Prostate gland (tissue), 2 donors: ENCODE measurements around the gene LIN7B. TPM values are rescaled to one million over a fixed set of nuclear protein-coding genes. Genes with fewer than 3 reads are reported as not detected.

Source experiments
- DNase-seq: peaks from one replicate; pipeline ENCODE4 v3.0.0-alpha.2; 2019; ENCODE audit warnings: low spot score
- H3K27ac ChIP-seq, 2 donors: fragments of 200-600 bp; sonication (generic); 2 replicates each; pipeline ENCODE4 v1.5.1; 2017 to 2019
- H3K27me3 ChIP-seq: fragments of 200-600 bp; sonication (generic); replicated peaks from 2 replicates; pipeline ENCODE4 v1.5.1; 2019; ENCODE audit not compliant: insufficient read depth
- H3K36me3 ChIP-seq, 2 donors: fragments of 200-600 bp; sonication (generic); 1 replicate in 1 of 2; 2 replicates in 1 of 2; pipeline versions ENCODE4 v1.5.1 to v1.8.1; 2017 to 2019
- H3K4me1 ChIP-seq: fragments of 200-600 bp; sonication (generic); replicated peaks from 2 replicates; pipeline ENCODE4 v1.5.1; 2019
- H3K4me3 ChIP-seq, 2 donors: fragments of 200-600 bp; sonication (generic); 2 replicates each; pipeline ENCODE4 v1.5.1; 2017 to 2019
- H3K9me3 ChIP-seq: fragments of 200-600 bp; sonication (generic); 2 replicates; pipeline ENCODE4 v1.5.1; 2017
- POLR2A ChIP-seq: fragments of 450-650 bp; IDR thresholded peaks from one replicate; pipeline ENCODE4 v1.6.1; 2016; ENCODE audit warnings: antibody characterized with exemption, mild to moderate bottlenecking
- POLR2AphosphoS5 ChIP-seq: sonication (generic); formaldehyde crosslinking; IDR thresholded peaks from one replicate; pipeline ENCODE4 v1.6.1; 2017; ENCODE audit warnings: antibody characterized with exemption
- WGBS: methylation state at CpG from one replicate; pipeline ENCODE4 v1.1.5; 2018; 5-methylcytosine and 5-hydroxymethylcytosine counted together
- intact Hi-C: fragments of 100-400 bp; cut with DNase I; formaldehyde crosslinking; loops from one replicate; pipeline ENCODE4 v1.14.2; 2022
- total RNA-seq, 2 donors: library from RNA; depleted of rRNA; stranded (reverse); fragments of >200 nt; gene quantifications; one replicate each; pipeline ENCODE4 v1.1.0, GENCODE V29; 2016
- TF ChIP-seq, protein P1 (sequence below), 4 experiments: fragments of 200-600 bp in 2 of 4; fragments of 450-650 bp in 2 of 4; sonication (generic) in 2 of 4; IDR thresholded peaks; 1 replicate in 3 of 4; 2 replicates in 1 of 4; pipeline ENCODE4 v1.5.1; 2016 to 2019; ENCODE audit warnings: antibody characterized with exemption in 4 of 4, mild to moderate bottlenecking in 2 of 4, moderate library complexity in 2 of 4

LIN7B gene
- total RNA-seq, 2 donors from 2014 or later: 31.2 to 64.3 TPM

DNA sequence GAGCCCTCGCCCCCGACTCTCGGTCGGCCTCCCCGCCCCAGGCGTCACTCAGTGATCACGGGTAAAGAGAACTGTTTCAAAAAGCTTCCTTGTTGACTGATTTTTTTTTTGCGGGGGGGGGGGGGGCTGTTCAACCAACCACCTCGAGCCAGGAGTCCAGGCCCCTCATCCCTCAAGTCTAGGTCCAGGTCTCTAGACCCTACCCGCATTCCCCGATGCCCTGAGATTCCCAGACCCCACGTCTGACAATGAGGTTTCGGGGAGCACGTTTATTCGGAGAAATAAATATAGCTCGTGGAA, 36.7 kb downstream of the LIN7B start:
- peak overlapping the region; percentile 90 to 97 for H3K27ac ChIP-seq

DNA sequence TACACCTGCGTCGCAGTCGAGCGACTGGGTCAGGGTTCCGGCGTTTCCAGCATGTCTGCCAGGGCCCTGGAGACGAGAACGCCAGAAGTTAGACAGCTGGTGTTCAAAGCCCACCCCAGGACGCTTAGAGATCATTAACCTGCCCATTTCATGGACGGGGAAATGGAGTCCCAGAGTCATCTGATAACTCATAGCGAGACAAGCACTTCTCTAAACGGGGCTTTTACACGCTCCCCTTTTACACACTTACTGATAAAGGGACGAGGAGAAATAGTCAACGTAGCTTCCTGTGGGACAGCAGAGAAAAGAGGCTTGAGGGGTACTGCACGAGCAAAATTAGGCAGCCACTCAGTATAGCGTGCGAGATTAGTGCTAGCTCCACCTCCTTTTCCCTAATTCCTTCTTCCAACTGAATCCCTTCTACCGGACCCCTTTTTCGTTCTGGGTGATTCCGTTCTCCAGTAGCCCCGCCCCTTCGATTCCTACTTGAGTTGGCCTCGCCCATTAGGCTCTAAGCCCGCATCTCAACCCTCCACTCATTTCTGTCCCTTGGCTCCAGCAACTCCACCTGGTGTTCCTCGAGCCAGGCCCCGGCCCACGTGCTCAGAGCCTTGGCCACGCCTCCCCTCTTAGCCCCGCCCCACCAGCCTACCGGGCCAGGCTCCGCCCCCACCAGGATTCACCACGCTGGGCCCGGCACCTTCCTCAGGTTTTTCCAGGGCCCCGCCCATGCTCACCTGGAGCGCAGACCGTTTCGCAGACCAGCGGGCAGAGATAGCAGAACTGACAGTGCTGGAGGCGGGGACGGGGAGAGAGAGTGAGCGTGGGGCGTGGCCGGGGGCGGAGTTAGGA, 37.3 kb downstream of the LIN7B start:
- peak; percentile 96 for DNase-seq
- WGBS: 8% methylated on average over 45 of the region's 45 CpGs
- peak overlapping the region in 1 of 2 donors; percentile 77 for H3K4me3 ChIP-seq

More for the DNA sequence above, 36.7 kb downstream of the LIN7B start:
- Histone ChIP-seq H3K4me1 (peaks cover 13% of the 10 kb centered on the region), H3K4me3 (peak overlapping the region; percentile 73 to 77), H3K36me3 (no peaks in the 10 kb centered on the region), H3K27me3 (no peaks in the 10 kb centered on the region), H3K9me3 (no peaks in the 10 kb centered on the region)
- no peak for DNase-seq
- WGBS: 7% methylated on average over 16 of the region's 16 CpGs
- TF ChIP-seq, protein P1, sequence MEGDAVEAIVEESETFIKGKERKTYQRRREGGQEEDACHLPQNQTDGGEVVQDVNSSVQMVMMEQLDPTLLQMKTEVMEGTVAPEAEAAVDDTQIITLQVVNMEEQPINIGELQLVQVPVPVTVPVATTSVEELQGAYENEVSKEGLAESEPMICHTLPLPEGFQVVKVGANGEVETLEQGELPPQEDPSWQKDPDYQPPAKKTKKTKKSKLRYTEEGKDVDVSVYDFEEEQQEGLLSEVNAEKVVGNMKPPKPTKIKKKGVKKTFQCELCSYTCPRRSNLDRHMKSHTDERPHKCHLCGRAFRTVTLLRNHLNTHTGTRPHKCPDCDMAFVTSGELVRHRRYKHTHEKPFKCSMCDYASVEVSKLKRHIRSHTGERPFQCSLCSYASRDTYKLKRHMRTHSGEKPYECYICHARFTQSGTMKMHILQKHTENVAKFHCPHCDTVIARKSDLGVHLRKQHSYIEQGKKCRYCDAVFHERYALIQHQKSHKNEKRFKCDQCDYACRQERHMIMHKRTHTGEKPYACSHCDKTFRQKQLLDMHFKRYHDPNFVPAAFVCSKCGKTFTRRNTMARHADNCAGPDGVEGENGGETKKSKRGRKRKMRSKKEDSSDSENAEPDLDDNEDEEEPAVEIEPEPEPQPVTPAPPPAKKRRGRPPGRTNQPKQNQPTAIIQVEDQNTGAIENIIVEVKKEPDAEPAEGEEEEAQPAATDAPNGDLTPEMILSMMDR (IDR thresholded peaks at IDR 0.05): no peak
- no peak for TF ChIP-seq POLR2A
- no peak for TF ChIP-seq POLR2AphosphoS5
- intact Hi-C loops: loop anchor here (5.0 kb wide), 1 partner anchor 34 kb away; the partner anchor contains the start of genes C19orf73 and PPFIA3

DNA sequence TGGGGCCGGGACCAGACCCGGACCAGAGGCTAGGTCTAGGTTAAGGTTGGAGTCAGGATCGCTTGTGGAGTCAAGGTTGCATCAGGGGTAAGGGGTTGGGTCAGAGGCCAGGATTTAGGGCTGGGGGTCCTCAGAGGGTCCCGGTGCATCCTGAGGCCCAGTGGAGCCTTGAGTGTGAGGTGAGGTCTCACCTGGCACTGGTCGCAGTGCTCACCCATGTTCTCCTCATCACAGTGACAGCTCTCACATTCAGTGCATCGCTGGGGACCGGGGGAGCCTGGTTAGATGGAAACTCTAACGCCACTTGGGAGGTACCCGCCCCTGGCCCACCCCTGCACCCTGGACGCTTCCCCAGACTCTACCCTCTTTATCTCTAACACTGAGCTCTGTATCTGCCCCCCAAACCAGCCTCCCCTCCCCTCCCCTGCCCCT, 38.0 kb downstream of the LIN7B start:
- H3K4me1 ChIP-seq: peaks cover 3% of the 10 kb centered on the region
- no peak for DNase-seq
- peak overlapping the region; percentile 24 to 97 for H3K27ac ChIP-seq
- H3K4me3 ChIP-seq: no peak overlapping the region
- intact Hi-C loops: loop anchor here (5.0 kb wide), 1 partner anchor 35 kb away; the partner anchor contains the start of genes C19orf73 and PPFIA3
- TF ChIP-seq, protein P1 (IDR thresholded peaks at IDR 0.05): no peak
- no peak for TF ChIP-seq POLR2A
- TF ChIP-seq POLR2AphosphoS5: no peak
- no peaks in the 10 kb centered on the region for H3K36me3 ChIP-seq
- H3K27me3 ChIP-seq: no peaks in the 10 kb centered on the region
- H3K9me3 ChIP-seq: no peaks in the 10 kb centered on the region
- WGBS: 27% methylated on average over 9 of the region's 10 CpGs

More for the DNA sequence above, 37.3 kb downstream of the LIN7B start:
- Histone ChIP-seq H3K27me3 (no peaks in the 10 kb centered on the region), H3K9me3 (no peaks in the 10 kb centered on the region), H3K27ac (peak overlapping the region; percentile 90 to 97), H3K4me1 (peaks cover 8% of the 10 kb centered on the region), H3K36me3 (no peaks in the 10 kb centered on the region)
- intact Hi-C loops: loop anchor here (5.0 kb wide), 1 partner anchor 34 kb away; the partner anchor contains the start of genes C19orf73 and PPFIA3
- TF ChIP-seq, protein P1 (IDR thresholded peaks at IDR 0.05): peak in 1 of 4 experiments; percentile 9
- peak; percentile 44 for TF ChIP-seq POLR2A
- TF ChIP-seq POLR2AphosphoS5: peak; percentile 96

- no peaks in the 10 kb centered on the region for H3K4me1 ChIP-seq
- intact Hi-C loops: loop anchor here (5.0 kb wide), 1 partner anchor 36 kb away; the partner anchor contains the start of genes C19orf73 and PPFIA3
- no peaks in the 10 kb centered on the region for H3K9me3 ChIP-seq
- no peak for DNase-seq
- no peaks in the 10 kb centered on the region for H3K27me3 ChIP-seq
- 90% methylated on average over 10 of the region's 10 CpGs for WGBS
- TF ChIP-seq POLR2A: no peak
- TF ChIP-seq POLR2AphosphoS5: no peak
- TF ChIP-seq, protein P1 (IDR thresholded peaks at IDR 0.05): no peak
- H3K4me3 ChIP-seq: no peak overlapping the region
- H3K36me3 ChIP-seq: no peaks in the 10 kb centered on the region
- H3K27ac ChIP-seq: no peak overlapping the region
These were observed 39.1 kb downstream of the LIN7B start for GRCh38 chr19:49153167-49153809.
